HepG2 (cell line): Measurements from ENCODE around the gene FOXD1. TPM values are rescaled to one million over a fixed set of nuclear protein-coding genes. Genes with fewer than 3 reads are reported as not detected.

ENCODE experiments used
- ATAC-seq: fragments of 200-7000 bp; cut with Tn5 transposase; 3 replicates; pipeline ENCODE4 v1.9.1; 2020; ENCODE audit warnings: mild to moderate bottlenecking, moderate library complexity
- Bru-seq: library from RNA; stranded (reverse); fragments of 400-500 nt; gene quantifications from one replicate; lab custom pipeline; 2021; lab: Mats Ljungman, UMichigan
- BruChase-seq, 2 experiments: library from RNA; stranded (reverse); fragments of 400-500 nt; gene quantifications; one replicate each; lab custom pipeline; 2021; lab: Mats Ljungman, UMichigan
- BruUV-seq: library from RNA; stranded (reverse); fragments of 400-500 nt; replicated peaks from 2 replicates; lab custom pipeline; 2021; lab: Mats Ljungman, UMichigan
- CTCF ChIA-PET: fragments of 300-600 bp; formaldehyde crosslinking; extraction: SDS; loops from one replicate; lab custom pipeline; 2021; ENCODE audit warnings: low total read pairs, inconsistent platforms, low intra/inter-chr PET ratio; lab: Yijun Ruan, JAX
- POLR2A ChIA-PET: fragments of 350-600 bp; sonication (Branson Sonifier 250); formaldehyde crosslinking; loops from one replicate; lab custom pipeline; 2020; ENCODE audit warnings: antibody characterized with exemption, inconsistent platforms; lab: Yijun Ruan, JAX
- DNase-seq: peaks from one replicate; pipeline ENCODE4 v3.0.0-alpha.2; 2015; ENCODE audit warnings: low spot score
- FAIRE-seq: peaks from 3 replicates; lab custom pipeline; 2011; peaks lifted over from hg19 to GRCh38; lab: Jason Lieb, UNC
- H2AFZ ChIP-seq: one replicate; pipeline ENCODE4 v1.6.1; 2011; ENCODE audit warnings: low read length, inconsistent platforms
- H3K27ac ChIP-seq: fragments of 300-600 bp; 3 replicates; pipeline ENCODE4 v1.8.0; 2011; ENCODE audit warnings: mixed run types, mild to moderate bottlenecking, mixed read lengths, low read length, inconsistent platforms; ENCODE audit not compliant: insufficient read depth; ENCODE audit errors: extremely low read length
- H3K27me3 ChIP-seq, 2 experiments: fragments of 200-600 bp in 1 of 2; 2 replicates in 1 of 2; 3 replicates in 1 of 2; pipeline versions ENCODE4 v1.6.0 to v1.8.0; 2011; ENCODE audit warnings: low read length in 2 of 2, mild to moderate bottlenecking in 2 of 2, moderate library complexity in 2 of 2, inconsistent platforms in 1 of 2; ENCODE audit not compliant: insufficient read depth in 2 of 2, control insufficient read depth in 1 of 2
- H3K36me3 ChIP-seq, 2 experiments: fragments of 200-600 bp in 1 of 2; replicated peaks in 1 of 2; 2 replicates in 1 of 2; 3 replicates in 1 of 2; pipeline versions ENCODE4 v1.5.1 to v1.8.0; 2011; ENCODE audit warnings: low read length in 2 of 2, inconsistent platforms in 1 of 2; ENCODE audit not compliant: insufficient read depth in 2 of 2, control insufficient read depth in 1 of 2
- H3K4me1 ChIP-seq: 2 replicates; pipeline ENCODE4 v1.5.1; 2012; ENCODE audit warnings: low read length, inconsistent platforms; ENCODE audit not compliant: insufficient read depth
- H3K4me2 ChIP-seq: 2 replicates; pipeline ENCODE4 v1.6.0; 2011; ENCODE audit warnings: low read depth, low read length, inconsistent platforms
- H3K4me3 ChIP-seq, 3 experiments: fragments of 200-600 bp in 1 of 3; sonication (generic), shearing (Covaris generic) in 1 of 3; replicated peaks in 1 of 3; 2 replicates each; pipeline ENCODE4 v1.5.1; 2011 to 2016; ENCODE audit warnings: low read length in 3 of 3, inconsistent platforms in 2 of 3, low read depth in 2 of 3, mild to moderate bottlenecking in 2 of 3, control low read depth in 1 of 3, mixed read lengths in 1 of 3; ENCODE audit not compliant: insufficient read depth in 1 of 3
- H3K79me2 ChIP-seq: one replicate; pipeline ENCODE4 v1.6.1; 2011; ENCODE audit warnings: low read length, inconsistent platforms; ENCODE audit not compliant: insufficient read depth
- H3K9ac ChIP-seq: 2 replicates; pipeline ENCODE4 v1.6.0; 2011; ENCODE audit warnings: mild to moderate bottlenecking, low read depth, low read length, inconsistent platforms; ENCODE audit not compliant: insufficient read depth
- H3K9me3 ChIP-seq: 2 replicates; pipeline ENCODE4 v1.5.1; 2012; ENCODE audit warnings: mild to moderate bottlenecking, low read length
- H4K20me1 ChIP-seq: 2 replicates; pipeline ENCODE4 v1.6.0; 2011; ENCODE audit warnings: inconsistent platforms, mild to moderate bottlenecking, low read length, moderate library complexity; ENCODE audit not compliant: insufficient read depth
- GFI1 ChIP-seq: sonication (generic); formaldehyde crosslinking; IDR thresholded peaks from 2 replicates; pipeline ENCODE4 v1.5.0; 2020; ENCODE audit warnings: missing genetic modification reagents, mild to moderate bottlenecking, borderline replicate concordance
- NFKB2 ChIP-seq: sonication (generic); formaldehyde crosslinking; IDR thresholded peaks from 2 replicates; pipeline ENCODE4 v1.4.0; 2020; ENCODE audit warnings: missing genetic modification reagents, borderline replicate concordance
- RAD21 ChIP-seq: fragments of 450-650 bp; formaldehyde crosslinking; IDR thresholded peaks from 2 replicates; pipeline ENCODE4 v1.5.0; 2020; ENCODE audit warnings: mild to moderate bottlenecking
- RBFOX2 ChIP-seq: fragments of 200-400 bp; formaldehyde crosslinking; IDR thresholded peaks from 2 replicates; pipeline ENCODE4 v1.6.1; 2017; ENCODE audit warnings: low read depth, mild to moderate bottlenecking, low read length
- SNAI1 ChIP-seq: sonication (generic); formaldehyde crosslinking; IDR thresholded peaks from 2 replicates; pipeline ENCODE4 v1.5.0; 2020; ENCODE audit warnings: mild to moderate bottlenecking, missing genetic modification reagents, borderline replicate concordance
- SP5 ChIP-seq: IDR thresholded peaks from 2 replicates; pipeline ENCODE4 v1.6.1; 2016; ENCODE audit warnings: low read depth, borderline replicate concordance
- ZNF335 ChIP-seq: sonication (generic); formaldehyde crosslinking; IDR thresholded peaks from 2 replicates; pipeline ENCODE4 v1.4.0; 2020; ENCODE audit warnings: missing genetic modification reagents
- ZSCAN31 ChIP-seq: sonication (generic); formaldehyde crosslinking; IDR thresholded peaks from 2 replicates; pipeline ENCODE4 v1.5.0; 2020; ENCODE audit warnings: low read depth, mild to moderate bottlenecking, missing genetic modification reagents
- WGBS: methylation state at CpG from one replicate; pipeline ENCODE4 v1.1.6; 2017; ENCODE audit warnings: low lambda C conversion rate; 5-methylcytosine and 5-hydroxymethylcytosine counted together
- in situ Hi-C: cut with HindIII; loops from 2 replicates; pipeline ENCODE4 v1.10.0; 2017; ENCODE audit warnings: low pct_unique_long_range_greater_than_20kb; ENCODE audit not compliant: extremely low pct_ligation_motif_present
- intact Hi-C: fragments of 100-400 bp; cut with micrococcal nuclease; formaldehyde crosslinking; loops from one replicate; pipeline ENCODE4 v1.10.0; 2022; ENCODE audit not compliant: unreplicated experiment
- long read RNA-seq, 2 experiments: library from RNA in 1 of 2; library from polyadenylated mRNA in 1 of 2; stranded (forward) in 1 of 2; unstranded in 1 of 2; transcript quantifications; one replicate each; pipeline ENCODE4 v2.0.0, GENCODE V29; 2019 to 2022
- polyA minus RNA-seq, 3 experiments: library from RNA; depleted of rRNA, polyadenylated mRNA; stranded (reverse); fragments of >200 nt; gene quantifications; 2 replicates each; pipeline ENCODE4 v1.2.3, GENCODE V29; 2011; ENCODE audit warnings: low replicate concordance in 1 of 3
- polyA plus RNA-seq, 8 experiments: library from polyadenylated mRNA; depleted of rRNA in 3 of 8; stranded (reverse) in 7 of 8; unstranded in 1 of 8; fragments of >200 nt; fragmentation: Illumina TruSeq in 4 of 8; extraction: Trizol in 4 of 8; gene quantifications; 2 replicates each; pipeline versions ENCODE4 v1.2.1 to v1.2.3, GENCODE V29; 2011 to 2016; ENCODE audit warnings: low read depth in 4 of 8, missing spikeins in 1 of 8, mixed read lengths in 1 of 8; ENCODE audit not compliant: insufficient read depth in 1 of 8
- total RNA-seq, 5 experiments: library from RNA; depleted of rRNA; stranded (reverse); fragments of >200 nt; fragmentation: Illumina TruSeq; extraction: Trizol; gene quantifications; 2 replicates each; pipeline ENCODE4 v1.2.3, GENCODE V29; 2016; ENCODE audit warnings: low read depth in 1 of 5
- TF ChIP-seq, protein P1 (sequence below): IDR thresholded peaks from 2 replicates; pipeline ENCODE4 v1.6.1; 2016; ENCODE audit warnings: missing compliant biosample characterization, missing genetic modification reagents, borderline replicate concordance
- TF ChIP-seq, protein P2 (sequence below), 2 experiments: IDR thresholded peaks; 2 replicates each; pipeline ENCODE4 v1.6.1; 2011 to 2012; ENCODE audit warnings: low read length in 2 of 2, borderline replicate concordance in 1 of 2, low read depth in 1 of 2, mild to moderate bottlenecking in 1 of 2, moderate library complexity in 1 of 2
- TF ChIP-seq, protein P3 (sequence below): sonication (generic); formaldehyde crosslinking; conservative IDR thresholded peaks from 2 replicates; pipeline ENCODE4 v1.4.0; 2020; ENCODE audit warnings: missing genetic modification reagents

FOXD1 gene
- total RNA-seq (2016; rRNA removed; fragmentation: Illumina TruSeq; extraction: Trizol) (0.04 TPM in 1 of 2 replicates, not detected in the other), polyA plus RNA-seq (2011; rRNA removed) (0.04 and 0.05 TPM in 2 replicates), polyA minus RNA-seq (2011; rRNA and poly(A)+ RNA removed; ENCODE audit: low replicate concordance) (0.06 and 0.14 TPM in 2 replicates), Bru-seq, nascent RNA (percentile 20 among the genes with signal in this experiment), BruChase-seq, experiment 1, labeled RNA remaining after a 6-hour chase (percentile 28 among the genes with signal in this experiment), BruChase-seq, experiment 2, labeled RNA remaining after a 2-hour chase (percentile 28 among the genes with signal in this experiment)
- not detected in 2 replicates for total RNA-seq (2016; cell fraction: cytosol; rRNA removed; fragmentation: Illumina TruSeq; extraction: Trizol; ENCODE audit: low read depth)
- not detected in 2 replicates for total RNA-seq (2016; cell fraction: insoluble cytoplasmic fraction; rRNA removed; fragmentation: Illumina TruSeq; extraction: Trizol)
- 0.06 TPM in 1 of 2 replicates, not detected in the other for total RNA-seq (2016; cell fraction: membrane; rRNA removed; fragmentation: Illumina TruSeq; extraction: Trizol)
- total RNA-seq (2016; cell fraction: nucleus; rRNA removed; fragmentation: Illumina TruSeq; extraction: Trizol), result not detected in 2 replicates
- 0.05 and 0.07 TPM in 2 replicates for polyA plus RNA-seq (2011; cell fraction: cytosol; rRNA removed)
- polyA plus RNA-seq (2011; cell fraction: nucleus; rRNA removed), result 0.06 TPM in 1 of 2 replicates, not detected in the other
- not detected in 2 replicates for polyA plus RNA-seq (2012)
- polyA plus RNA-seq (2016; cell fraction: cytosol; fragmentation: Illumina TruSeq; extraction: Trizol; ENCODE audit: low read depth), result not detected in 2 replicates
- polyA plus RNA-seq (2016; cell fraction: insoluble cytoplasmic fraction; fragmentation: Illumina TruSeq; extraction: Trizol; ENCODE audit: low read depth), result 0.13 TPM in 1 of 2 replicates, not detected in the other
- polyA plus RNA-seq (2016; cell fraction: membrane; fragmentation: Illumina TruSeq; extraction: Trizol; ENCODE audit: low read depth), result not detected in 2 replicates
- polyA plus RNA-seq (2016; cell fraction: nucleus; fragmentation: Illumina TruSeq; extraction: Trizol; ENCODE audit: insufficient read depth, low read depth), result not detected in 2 replicates
- not detected in 2 replicates for polyA minus RNA-seq (2011; cell fraction: cytosol; rRNA and poly(A)+ RNA removed)
- polyA minus RNA-seq (2011; cell fraction: nucleus; rRNA and poly(A)+ RNA removed), result not detected in 2 replicates
- long read RNA-seq, experiment 1, result 0 reads
- long read RNA-seq, experiment 2, partial matches to known transcripts, result 0 of 1 reads
- long read RNA-seq, experiment 2, other reads (novel, unspliced or antisense), result 0 of 1 reads

DNA sequence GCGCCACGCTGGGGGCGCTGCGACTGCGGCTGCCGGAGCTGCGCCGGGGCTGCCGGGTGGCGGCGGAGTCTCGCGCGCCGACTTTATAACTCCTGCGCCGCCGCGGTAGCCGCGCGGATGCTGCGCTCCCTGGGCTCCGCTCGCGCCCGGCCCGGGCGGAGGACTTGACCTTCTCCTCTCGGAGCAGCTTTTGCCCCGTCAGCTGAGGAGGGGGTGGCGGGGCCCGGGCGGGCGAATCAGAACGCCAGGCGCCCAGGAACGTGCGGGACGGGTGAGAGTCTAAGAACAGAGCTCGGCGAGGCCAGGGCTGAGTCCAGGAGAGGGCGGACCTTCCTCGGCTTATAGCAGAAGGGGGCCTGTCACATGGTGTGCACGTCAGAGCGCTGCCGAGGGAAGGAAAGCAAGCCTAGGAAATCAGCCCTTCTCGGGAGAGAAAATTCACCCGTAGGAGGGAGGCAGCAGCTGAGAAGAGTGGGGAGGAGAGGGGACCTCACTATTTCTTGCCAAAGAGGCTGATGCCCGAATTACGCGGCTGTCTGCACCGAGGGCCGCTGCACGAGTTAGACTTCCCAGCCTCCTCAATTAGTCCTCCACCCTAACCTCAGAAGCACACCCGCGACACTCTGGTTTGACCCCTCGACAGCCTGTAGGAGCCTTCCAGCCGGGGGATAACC lies at the start of gene FOXD1:
Gene FOXD1, minus strand, starts transcription at position 315 of the 674 bp plus-strand sequence. CDS start 415 bp downstream, outside the sequence.
- Histone ChIP-seq H3K4me3 (peak within 1 kb of the TSS; percentile 55 to 72 (median 66)), H3K36me3 (no peaks in the 10 kb centered on the region), H3K4me1 (peaks cover 27% of the 10 kb centered on the region), H3K27ac (no peak within 1 kb of the TSS), H4K20me1 (no peaks in the 10 kb centered on the region), H3K79me2 (no peaks in the 10 kb centered on the region), H2AFZ (no peak within 1 kb of the TSS), H3K9me3 (no peaks in the 10 kb centered on the region), H3K27me3 (peaks cover 15 to 84% of the 10 kb centered on the region in 2 experiments), H3K9ac (no peak within 1 kb of the TSS), H3K4me2 (peak within 1 kb of the TSS; percentile 74)
- 0% methylated on average over 14 of the region's 59 CpGs for WGBS
- intact Hi-C loops (no loop called here), in situ Hi-C loops (loop anchor here (10.0 kb wide), 1 partner anchor 234 kb away; no protein-coding TSS in a partner anchor)
- ChIA-PET CTCF (no interaction called here), POLR2A (no interaction called here)
- DNase-seq (peak; percentile 32), FAIRE-seq (no peak), ATAC-seq (peak; percentile 79)
- BruUV-seq, result no TSS peak
- TF ChIP-seq ZNF335 (CRISPR knock-in tag), result no peak
- TF ChIP-seq SP5, result no peak
- TF ChIP-seq ZSCAN31 (CRISPR knock-in tag), result no peak
- TF ChIP-seq, protein P1, sequence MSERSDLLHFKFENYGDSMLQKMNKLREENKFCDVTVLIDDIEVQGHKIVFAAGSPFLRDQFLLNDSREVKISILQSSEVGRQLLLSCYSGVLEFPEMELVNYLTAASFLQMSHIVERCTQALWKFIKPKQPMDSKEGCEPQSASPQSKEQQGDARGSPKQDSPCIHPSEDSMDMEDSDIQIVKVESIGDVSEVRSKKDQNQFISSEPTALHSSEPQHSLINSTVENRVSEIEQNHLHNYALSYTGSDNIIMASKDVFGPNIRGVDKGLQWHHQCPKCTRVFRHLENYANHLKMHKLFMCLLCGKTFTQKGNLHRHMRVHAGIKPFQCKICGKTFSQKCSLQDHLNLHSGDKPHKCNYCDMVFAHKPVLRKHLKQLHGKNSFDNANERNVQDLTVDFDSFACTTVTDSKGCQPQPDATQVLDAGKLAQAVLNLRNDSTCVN (CRISPR knock-in tag), result no peak
- no peak for TF ChIP-seq SNAI1 (CRISPR knock-in tag)
- no peak for TF ChIP-seq GFI1 (CRISPR knock-in tag)
- TF ChIP-seq, protein P2, sequence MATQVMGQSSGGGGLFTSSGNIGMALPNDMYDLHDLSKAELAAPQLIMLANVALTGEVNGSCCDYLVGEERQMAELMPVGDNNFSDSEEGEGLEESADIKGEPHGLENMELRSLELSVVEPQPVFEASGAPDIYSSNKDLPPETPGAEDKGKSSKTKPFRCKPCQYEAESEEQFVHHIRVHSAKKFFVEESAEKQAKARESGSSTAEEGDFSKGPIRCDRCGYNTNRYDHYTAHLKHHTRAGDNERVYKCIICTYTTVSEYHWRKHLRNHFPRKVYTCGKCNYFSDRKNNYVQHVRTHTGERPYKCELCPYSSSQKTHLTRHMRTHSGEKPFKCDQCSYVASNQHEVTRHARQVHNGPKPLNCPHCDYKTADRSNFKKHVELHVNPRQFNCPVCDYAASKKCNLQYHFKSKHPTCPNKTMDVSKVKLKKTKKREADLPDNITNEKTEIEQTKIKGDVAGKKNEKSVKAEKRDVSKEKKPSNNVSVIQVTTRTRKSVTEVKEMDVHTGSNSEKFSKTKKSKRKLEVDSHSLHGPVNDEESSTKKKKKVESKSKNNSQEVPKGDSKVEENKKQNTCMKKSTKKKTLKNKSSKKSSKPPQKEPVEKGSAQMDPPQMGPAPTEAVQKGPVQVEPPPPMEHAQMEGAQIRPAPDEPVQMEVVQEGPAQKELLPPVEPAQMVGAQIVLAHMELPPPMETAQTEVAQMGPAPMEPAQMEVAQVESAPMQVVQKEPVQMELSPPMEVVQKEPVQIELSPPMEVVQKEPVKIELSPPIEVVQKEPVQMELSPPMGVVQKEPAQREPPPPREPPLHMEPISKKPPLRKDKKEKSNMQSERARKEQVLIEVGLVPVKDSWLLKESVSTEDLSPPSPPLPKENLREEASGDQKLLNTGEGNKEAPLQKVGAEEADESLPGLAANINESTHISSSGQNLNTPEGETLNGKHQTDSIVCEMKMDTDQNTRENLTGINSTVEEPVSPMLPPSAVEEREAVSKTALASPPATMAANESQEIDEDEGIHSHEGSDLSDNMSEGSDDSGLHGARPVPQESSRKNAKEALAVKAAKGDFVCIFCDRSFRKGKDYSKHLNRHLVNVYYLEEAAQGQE (IDR thresholded peaks at IDR 0.05; ENCODE audit: borderline replicate concordance in 1 of 2, low read depth in 1 of 2, low read length in 2 of 2), result no peak
- peak; percentile 60; the same call in 1 of the 2 replicates for TF ChIP-seq NFKB2 (CRISPR knock-in tag)
- TF ChIP-seq RAD21 (CRISPR knock-in tag), result no peak
- TF ChIP-seq RBFOX2, result no peak
- TF ChIP-seq, protein P3, sequence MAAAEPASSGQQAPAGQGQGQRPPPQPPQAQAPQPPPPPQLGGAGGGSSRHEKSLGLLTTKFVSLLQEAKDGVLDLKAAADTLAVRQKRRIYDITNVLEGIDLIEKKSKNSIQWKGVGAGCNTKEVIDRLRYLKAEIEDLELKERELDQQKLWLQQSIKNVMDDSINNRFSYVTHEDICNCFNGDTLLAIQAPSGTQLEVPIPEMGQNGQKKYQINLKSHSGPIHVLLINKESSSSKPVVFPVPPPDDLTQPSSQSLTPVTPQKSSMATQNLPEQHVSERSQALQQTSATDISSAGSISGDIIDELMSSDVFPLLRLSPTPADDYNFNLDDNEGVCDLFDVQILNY (CRISPR knock-in tag), result no peak
